ENCODE data around the gene NOL4L. TPM values are rescaled to one million over a fixed set of nuclear protein-coding genes. Genes with fewer than 3 reads are reported as not detected.

The NOL4L gene
- polyA plus RNA-seq, 3 donors: 1.1 to 30.9 (median 2.8) TPM

DNA sequence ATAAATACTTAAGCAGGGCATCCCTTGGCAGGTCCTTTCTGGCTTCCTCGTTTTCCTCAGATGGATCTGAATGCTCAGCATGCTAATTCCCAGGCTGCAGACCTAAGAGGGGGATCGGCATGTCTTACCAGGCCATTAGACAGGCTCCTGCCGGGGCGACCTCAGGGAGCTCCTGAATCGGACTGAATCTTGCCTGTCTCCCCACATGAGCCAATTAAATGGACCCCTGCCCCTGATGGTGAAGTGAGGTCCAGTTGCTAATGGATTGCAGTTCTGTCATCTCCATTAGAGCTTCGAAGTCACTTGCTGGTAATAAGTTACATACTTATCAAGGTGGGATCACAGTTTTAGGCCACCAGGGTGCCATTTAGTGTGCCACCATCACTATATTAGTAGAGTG lies 51.4 kb downstream of the NOL4L start:
- Mint-ChIP-seq H3K36me3 (peaks cover 0 to 4% of the 10 kb centered on the region in 2 donors), H3K27me3 (ENCODE audit: low read depth in 3 of 3) (peaks cover 4 to 20% (median 12%) of the 10 kb centered on the region in 3 donors)
- 87% methylated on average over 3 of the region's 6 CpGs for WGBS (ENCODE audit: insufficient coverage)

DNA sequence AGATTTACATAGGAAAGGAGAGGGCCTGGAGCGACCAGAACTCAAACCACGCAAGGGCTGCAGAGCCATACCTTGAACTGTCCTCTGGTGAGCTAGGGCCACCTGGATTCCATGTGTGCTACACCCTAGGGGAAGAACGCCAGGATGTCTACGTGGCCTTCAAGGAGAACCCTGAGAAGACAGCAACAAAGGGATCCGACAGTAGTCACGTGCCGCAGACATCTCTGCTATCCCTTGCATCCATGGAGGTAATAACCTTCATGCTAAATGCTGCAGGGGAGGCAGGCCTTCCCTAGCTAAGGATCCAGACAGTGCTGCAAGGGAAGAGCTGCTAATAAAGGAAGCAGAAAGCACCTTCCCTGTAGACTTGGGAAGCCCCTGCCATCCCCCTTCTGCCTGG lies 52.9 kb downstream of the NOL4L start:
- WGBS (ENCODE audit: insufficient coverage): 100% methylated on average over 6 of the region's 7 CpGs
- intact Hi-C loops (cut with micrococcal nuclease): no loop called here

More for the DNA sequence above, 51.4 kb downstream of the NOL4L start:
- H3K4me1 ChIP-seq (ENCODE audit: control insufficient read depth in 1 of 2, insufficient read depth in 2 of 2, low read length in 2 of 2): peaks cover 32 to 44% of the 10 kb centered on the region in 2 donors
- peaks cover 39% of the 10 kb centered on the region for H3K4me1 Mint-ChIP-seq
- H3K79me2 ChIP-seq (ENCODE audit: insufficient read depth, low read length): no peaks in the 10 kb centered on the region
- no peaks in the 10 kb centered on the region for H3K27me3 ChIP-seq (ENCODE audit: control insufficient read depth in 2 of 2, insufficient read depth in 2 of 2, low read length in 2 of 2)
- no peak overlapping the region for H3K4me2 ChIP-seq (replicated peaks; ENCODE audit: extremely low read depth, low read length, poor library complexity, severe bottlenecking)
- H4K20me1 ChIP-seq (ENCODE audit: insufficient read depth, low read length): no peaks in the 10 kb centered on the region
- no peak overlapping the region for H3K27ac Mint-ChIP-seq
- no peak overlapping the region for H3K4me3 Mint-ChIP-seq
- no peaks in the 10 kb centered on the region for H3K36me3 ChIP-seq (replicated peaks in 1 of 2; ENCODE audit: control insufficient read depth in 1 of 2, insufficient read depth in 2 of 2, low read length in 2 of 2)
- H3K9me3 ChIP-seq (replicated peaks in 1 of 2; ENCODE audit: control insufficient read depth in 1 of 2, insufficient read depth in 1 of 2, low read length in 2 of 2): no peaks in the 10 kb centered on the region
- no peak overlapping the region for H3K4me3 ChIP-seq (replicated peaks in 1 of 3; ENCODE audit: low read depth in 2 of 3, low read length in 3 of 3)
- TF ChIP-seq, protein P1, sequence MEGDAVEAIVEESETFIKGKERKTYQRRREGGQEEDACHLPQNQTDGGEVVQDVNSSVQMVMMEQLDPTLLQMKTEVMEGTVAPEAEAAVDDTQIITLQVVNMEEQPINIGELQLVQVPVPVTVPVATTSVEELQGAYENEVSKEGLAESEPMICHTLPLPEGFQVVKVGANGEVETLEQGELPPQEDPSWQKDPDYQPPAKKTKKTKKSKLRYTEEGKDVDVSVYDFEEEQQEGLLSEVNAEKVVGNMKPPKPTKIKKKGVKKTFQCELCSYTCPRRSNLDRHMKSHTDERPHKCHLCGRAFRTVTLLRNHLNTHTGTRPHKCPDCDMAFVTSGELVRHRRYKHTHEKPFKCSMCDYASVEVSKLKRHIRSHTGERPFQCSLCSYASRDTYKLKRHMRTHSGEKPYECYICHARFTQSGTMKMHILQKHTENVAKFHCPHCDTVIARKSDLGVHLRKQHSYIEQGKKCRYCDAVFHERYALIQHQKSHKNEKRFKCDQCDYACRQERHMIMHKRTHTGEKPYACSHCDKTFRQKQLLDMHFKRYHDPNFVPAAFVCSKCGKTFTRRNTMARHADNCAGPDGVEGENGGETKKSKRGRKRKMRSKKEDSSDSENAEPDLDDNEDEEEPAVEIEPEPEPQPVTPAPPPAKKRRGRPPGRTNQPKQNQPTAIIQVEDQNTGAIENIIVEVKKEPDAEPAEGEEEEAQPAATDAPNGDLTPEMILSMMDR (IDR thresholded peaks at IDR 0.05): no peak
- intact Hi-C loops (cut with micrococcal nuclease): no loop called here
- no peaks in the 10 kb centered on the region for H3K9me3 Mint-ChIP-seq
- DNase-seq: no peak
- no peak overlapping the region for H3K9ac ChIP-seq (ENCODE audit: insufficient read depth, low read length, poor library complexity, severe bottlenecking)
- H2AFZ ChIP-seq (ENCODE audit: insufficient read depth, low read depth, low read length, poor library complexity, severe bottlenecking): no peak overlapping the region
- H3K27ac ChIP-seq (ENCODE audit: low read depth in 1 of 2, low read length in 2 of 2): no peak overlapping the region

More for the DNA sequence above, 52.9 kb downstream of the NOL4L start:
- Histone ChIP-seq H3K79me2 (ENCODE audit: insufficient read depth, low read length) (no peaks in the 10 kb centered on the region), H3K27ac (ENCODE audit: low read depth in 1 of 2, low read length in 2 of 2) (no peak overlapping the region), H3K36me3 (replicated peaks in 1 of 2; ENCODE audit: control insufficient read depth in 1 of 2, insufficient read depth in 2 of 2, low read length in 2 of 2) (no peaks in the 10 kb centered on the region), H4K20me1 (ENCODE audit: insufficient read depth, low read length) (no peaks in the 10 kb centered on the region), H3K4me2 (replicated peaks; ENCODE audit: extremely low read depth, low read length, poor library complexity, severe bottlenecking) (no peak overlapping the region), H3K4me3 (replicated peaks in 1 of 3; ENCODE audit: low read depth in 2 of 3, low read length in 3 of 3) (no peak overlapping the region), H3K9ac (ENCODE audit: insufficient read depth, low read length, poor library complexity, severe bottlenecking) (no peak overlapping the region), H3K4me1 (ENCODE audit: control insufficient read depth in 1 of 2, insufficient read depth in 2 of 2, low read length in 2 of 2) (peaks cover 32 to 44% of the 10 kb centered on the region in 2 donors), H3K9me3 (replicated peaks in 1 of 2; ENCODE audit: control insufficient read depth in 1 of 2, insufficient read depth in 1 of 2, low read length in 2 of 2) (no peaks in the 10 kb centered on the region), H2AFZ (ENCODE audit: insufficient read depth, low read depth, low read length, poor library complexity, severe bottlenecking) (no peak overlapping the region), H3K27me3 (ENCODE audit: control insufficient read depth in 2 of 2, insufficient read depth in 2 of 2, low read length in 2 of 2) (no peaks in the 10 kb centered on the region)
- TF ChIP-seq, protein P1 (IDR thresholded peaks at IDR 0.05): no peak
- H3K4me3 Mint-ChIP-seq: no peak overlapping the region
- peaks cover 4 to 22% (median 11%) of the 10 kb centered on the region in 3 donors for H3K27me3 Mint-ChIP-seq (ENCODE audit: low read depth in 3 of 3)
- no peaks in the 10 kb centered on the region for H3K9me3 Mint-ChIP-seq
- peaks cover 0 to 6% of the 10 kb centered on the region in 2 donors for H3K36me3 Mint-ChIP-seq
- DNase-seq: no peak
- no peak overlapping the region for H3K27ac Mint-ChIP-seq
- peaks cover 41% of the 10 kb centered on the region for H3K4me1 Mint-ChIP-seq

All from CD14-positive monocyte (primary cell).